H9 (cell line): ENCODE measurements around the gene SHISA7. TPM values are rescaled to one million over a fixed set of nuclear protein-coding genes. Genes with fewer than 3 reads are reported as not detected.

Source experiments
- DNase-seq: peaks from one replicate; pipeline ENCODE4 v3.0.0-alpha.2; 2017
- H2AFZ ChIP-seq: one replicate; pipeline ENCODE4 v1.6.1; 2013; ENCODE audit warnings: mild to moderate bottlenecking, low read length, control low read depth, moderate library complexity
- H2AK5ac ChIP-seq: 2 replicates; pipeline ENCODE4 v1.6.1; 2013; ENCODE audit warnings: low read length, control low read depth, mixed read lengths; ENCODE audit not compliant: insufficient read length
- H2BK120ac ChIP-seq: one replicate; pipeline ENCODE4 v1.6.1; 2013; ENCODE audit warnings: low read depth, mild to moderate bottlenecking, low read length, control low read depth, inconsistent platforms; ENCODE audit not compliant: poor library complexity, severe bottlenecking
- H2BK12ac ChIP-seq: 2 replicates; pipeline ENCODE4 v1.6.1; 2013; ENCODE audit warnings: low read length, control low read depth, mixed read lengths, low read depth; ENCODE audit not compliant: insufficient read length
- H2BK15ac ChIP-seq: 2 replicates; pipeline ENCODE4 v1.6.1; 2013; ENCODE audit warnings: low read depth, low read length, control low read depth
- H2BK20ac ChIP-seq: one replicate; pipeline ENCODE4 v1.6.1; 2013; ENCODE audit warnings: low read depth, mild to moderate bottlenecking, low read length, control low read depth, inconsistent platforms; ENCODE audit not compliant: poor library complexity, severe bottlenecking
- H2BK5ac ChIP-seq: 2 replicates; pipeline ENCODE4 v1.6.1; 2013; ENCODE audit warnings: low read length, control low read depth, mixed read lengths; ENCODE audit not compliant: insufficient read length
- H3K14ac ChIP-seq: 2 replicates; pipeline ENCODE4 v1.6.1; 2013; ENCODE audit warnings: low read length, control low read depth; ENCODE audit not compliant: insufficient read depth
- H3K18ac ChIP-seq: 2 replicates; pipeline ENCODE4 v1.6.1; 2013; ENCODE audit warnings: low read depth, mild to moderate bottlenecking, mixed read lengths, low read length, control low read depth; ENCODE audit not compliant: insufficient read length
- H3K23ac ChIP-seq: 2 replicates; pipeline ENCODE4 v1.6.1; 2013; ENCODE audit warnings: low read length, control low read depth, mixed read lengths, low read depth; ENCODE audit not compliant: insufficient read length
- H3K23me2 ChIP-seq: 2 replicates; pipeline ENCODE4 v1.6.1; 2013; ENCODE audit warnings: low read depth, mild to moderate bottlenecking, mixed read lengths, low read length, control low read depth; ENCODE audit not compliant: insufficient read length, poor library complexity, severe bottlenecking
- H3K27ac ChIP-seq: 2 replicates; pipeline ENCODE4 v1.5.1; 2013; ENCODE audit warnings: low read length, control low read depth, mixed read lengths, low read depth; ENCODE audit not compliant: insufficient read length
- H3K27me3 ChIP-seq: 2 replicates; pipeline ENCODE4 v1.6.1; 2013; ENCODE audit warnings: low read length, control low read depth, inconsistent platforms; ENCODE audit not compliant: insufficient read depth
- H3K4ac ChIP-seq: 2 replicates; pipeline ENCODE4 v1.6.1; 2013; ENCODE audit warnings: low read depth, mild to moderate bottlenecking, control low read depth, inconsistent platforms, low read length, moderate library complexity
- H3K4me1 ChIP-seq: 2 replicates; pipeline ENCODE4 v1.6.1; 2013; ENCODE audit warnings: low read length, control low read depth, inconsistent platforms; ENCODE audit not compliant: insufficient read depth
- H3K4me2 ChIP-seq: 2 replicates; pipeline ENCODE4 v1.6.1; 2013; ENCODE audit warnings: low read length, control low read depth, mixed read lengths; ENCODE audit not compliant: insufficient read length, insufficient read depth
- H3K56ac ChIP-seq: 2 replicates; pipeline ENCODE4 v1.6.1; 2013; ENCODE audit warnings: low read depth, mild to moderate bottlenecking, mixed read lengths, low read length, control low read depth; ENCODE audit not compliant: insufficient read length
- H3K79me1 ChIP-seq: 2 replicates; pipeline ENCODE4 v1.6.1; 2013; ENCODE audit warnings: low read depth, mild to moderate bottlenecking, moderate library complexity, low read length, control low read depth, inconsistent platforms; ENCODE audit not compliant: insufficient read depth, poor library complexity, severe bottlenecking
- H3K79me2 ChIP-seq: 2 replicates; pipeline ENCODE4 v1.6.1; 2013; ENCODE audit warnings: low read length, control low read depth, inconsistent platforms; ENCODE audit not compliant: insufficient read depth
- H3K9ac ChIP-seq: 2 replicates; pipeline ENCODE4 v1.6.1; 2013; ENCODE audit warnings: low read length, control low read depth, mixed read lengths; ENCODE audit not compliant: insufficient read length; ENCODE audit errors: extremely low read depth
- H3K9me3 ChIP-seq: one replicate; pipeline ENCODE4 v1.6.1; 2013; ENCODE audit warnings: low read depth, low read length, inconsistent platforms; ENCODE audit not compliant: control insufficient read depth
- H3T11ph ChIP-seq: one replicate; pipeline ENCODE4 v1.6.1; 2013; ENCODE audit warnings: mild to moderate bottlenecking, low read length, control low read depth, inconsistent platforms
- H4K20me1 ChIP-seq: one replicate; pipeline ENCODE4 v1.6.1; 2013; ENCODE audit not compliant: control insufficient read depth, insufficient read length, insufficient read depth
- H4K5ac ChIP-seq: 2 replicates; pipeline ENCODE4 v1.6.1; 2013; ENCODE audit warnings: low read depth, mild to moderate bottlenecking, mixed read lengths, low read length, control low read depth; ENCODE audit not compliant: insufficient read length
- H4K8ac ChIP-seq: replicated peaks from 2 replicates; pipeline ENCODE4 v1.6.1; 2013; ENCODE audit warnings: low read length, control low read depth, mixed read lengths, low read depth; ENCODE audit not compliant: insufficient read length
- H4K91ac ChIP-seq: 2 replicates; pipeline ENCODE4 v1.6.1; 2013; ENCODE audit warnings: low read depth, mild to moderate bottlenecking, moderate library complexity, mixed read lengths, low read length, control low read depth; ENCODE audit not compliant: insufficient read length
- H3K27ac Mint-ChIP-seq, 3 experiments: 2 replicates in 2 of 3; 3 replicates in 1 of 3; pipeline ENCODE4 v1.8.0; 2020 to 2021; ENCODE audit warnings: mixed read lengths in 3 of 3, mild to moderate bottlenecking in 1 of 3, moderate library complexity in 1 of 3
- H3K27me3 Mint-ChIP-seq: 2 replicates; pipeline ENCODE4 v1.8.0; 2021; ENCODE audit warnings: low read depth, mild to moderate bottlenecking, moderate library complexity, mixed read lengths
- H3K36me3 Mint-ChIP-seq, 3 experiments: 2 replicates in 2 of 3; 3 replicates in 1 of 3; pipeline ENCODE4 v1.8.0; 2020 to 2021; ENCODE audit warnings: low read depth in 3 of 3, mixed read lengths in 3 of 3; ENCODE audit not compliant: insufficient read depth in 1 of 3
- H3K4me1 Mint-ChIP-seq, 2 experiments: 2 replicates each; pipeline ENCODE4 v1.8.0; 2020; ENCODE audit warnings: mixed read lengths in 2 of 2
- H3K4me3 Mint-ChIP-seq, 2 experiments: 2 replicates in 1 of 2; 3 replicates in 1 of 2; pipeline ENCODE4 v1.8.0; 2020 to 2021; ENCODE audit warnings: mild to moderate bottlenecking in 2 of 2, mixed read lengths in 2 of 2, moderate library complexity in 1 of 2
- H3K9me3 Mint-ChIP-seq, 2 experiments: 2 replicates in 1 of 2; 3 replicates in 1 of 2; pipeline ENCODE4 v1.8.0; 2020; ENCODE audit warnings: mild to moderate bottlenecking in 2 of 2, mixed read lengths in 2 of 2, moderate library complexity in 1 of 2
- CTCF ChIP-seq: fragments of 200-600 bp; sonication (generic); conservative IDR thresholded peaks from 3 replicates; pipeline ENCODE4 v1.8.0; 2021; ENCODE audit warnings: antibody characterized with exemption, mild to moderate bottlenecking
- WGBS: extraction: QIAGEN DNeasy Blood & Tissue Kit; methylation state at CpG from one replicate; pipeline ENCODE4 v1.1.7; 2013; ENCODE audit warnings: missing lambda C conversion rate, low lambda C conversion rate, mixed read lengths; ENCODE audit not compliant: insufficient read length; ENCODE audit errors: extremely low coverage; 5-methylcytosine and 5-hydroxymethylcytosine counted together
- total RNA-seq: library from RNA; stranded (reverse); gene quantifications from 2 replicates; pipeline ENCODE4 v1.2.1, GENCODE V29; 2021

The SHISA7 gene
- total RNA-seq, 1 experiment from 2014 or later = 0.31 TPM

- Histone ChIP-seq H3K27me3 (peaks cover 17% of the 10 kb centered on the region), H4K5ac (no peak overlapping the region), H3K14ac (no peak overlapping the region), H3K23ac (no peak overlapping the region), H2BK5ac (no peak overlapping the region), H4K20me1 (no peaks in the 10 kb centered on the region), H3T11ph (no peak overlapping the region), H3K4me1 (0 out of 2 replicates have a peak, but pooled peaks cover 2% of the 10 kb centered on the region), H3K23me2 (peaks cover 24% of the 10 kb centered on the region), H2AFZ (no peak overlapping the region), H3K9me3 (no peaks in the 10 kb centered on the region), H3K79me2 (no peaks in the 10 kb centered on the region), H2BK120ac (no peak overlapping the region), H4K91ac (no peak overlapping the region), H3K18ac (no peak overlapping the region), H2BK12ac (no peak overlapping the region), H2AK5ac (no peak overlapping the region), H3K9ac (no peak overlapping the region), H2BK15ac (no peak overlapping the region), H3K27ac (no peak overlapping the region), H3K79me1 (no peaks in the 10 kb centered on the region), H3K56ac (no peak overlapping the region), H3K4me2 (no peak overlapping the region), H4K8ac (no peak overlapping the region), H2BK20ac (no peak overlapping the region), H3K4ac (no peak overlapping the region)
- peaks cover 52% of the 10 kb centered on the region for H3K27me3 Mint-ChIP-seq
- no peaks in the 10 kb centered on the region; a peak in 1 of 7 replicates for H3K36me3 Mint-ChIP-seq
- H3K4me1 Mint-ChIP-seq = peaks cover 11 to 28% of the 10 kb centered on the region in 2 experiments
- peaks cover 0 to 5% of the 10 kb centered on the region in 2 experiments; a peak in 2 of 5 replicates for H3K9me3 Mint-ChIP-seq
- no peak for DNase-seq
- WGBS = no CpG with 5 or more reads among the region's 5 CpGs
- H3K4me3 Mint-ChIP-seq = peak overlapping the region in 1 of 2 experiments; percentile 48; a peak in 1 of 5 replicates
- no peak for TF ChIP-seq CTCF
- no peak overlapping the region for H3K27ac Mint-ChIP-seq
Observed at GRCh38 chr19:55439052-55439451, 4.0 kb downstream of the SHISA7 start.
